Left renal cortex interstitium (tissue), 4 donors: ENCODE data around the gene FXYD3. TPM values are rescaled to one million over a fixed set of nuclear protein-coding genes. Genes with fewer than 3 reads are reported as not detected.

Experiments used
- polyA plus RNA-seq, 4 donors: library from polyadenylated mRNA; unstranded; fragments of 120-200 nt; gene quantifications; one replicate each; pipeline ENCODE4 v1.2.1, GENCODE V29; 2013; ENCODE audit not compliant: insufficient read length in 4 of 4

FXYD3 gene
- polyA plus RNA-seq, 4 donors, result 16.2 to 25.3 (median 19.5) TPM

Other genes starting within 250 kb of the FXYD3 start
- 1 to 10 TPM; 5.6 to 7.9 (median 7.2) TPM for gene ZNF30, start 188.9 kb upstream of the FXYD3 start, polyA plus RNA-seq
- 1 to 10 TPM; 5.3 to 7.2 (median 6.1) TPM for gene ZNF792, start 151.6 kb upstream of the FXYD3 start, polyA plus RNA-seq
- 10 to 100 TPM; 48.1 to 87.2 (median 61.3) TPM for gene GRAMD1A, start 115.5 kb upstream of the FXYD3 start, polyA plus RNA-seq
- gene SCN1B, start 85.4 kb upstream of the FXYD3 start, polyA plus RNA-seq, result 1 to 10 TPM in 3 of 4 donors, under 1 TPM in 1; 0.41 to 1.4 (median 1.4) TPM
- 100 to 1,000 TPM in 3 of 4 donors, 10 to 100 TPM in 1; 88.9 to 122 (median 112) TPM for gene HPN, start 74.1 kb upstream of the FXYD3 start, polyA plus RNA-seq
- gene LGI4, start 19.2 kb downstream of the FXYD3 start, polyA plus RNA-seq, result 1 to 10 TPM; 2.9 to 4.0 (median 3.3) TPM
- 10 to 100 TPM; 15.4 to 32.1 (median 24.9) TPM for gene FXYD1, start 23.0 kb downstream of the FXYD3 start, polyA plus RNA-seq
- gene FXYD7, start 27.4 kb downstream of the FXYD3 start, polyA plus RNA-seq, result 1 to 10 TPM in 2 of 4 donors, under 1 TPM in 2; 0.44 to 2.2 (median 1.3) TPM
- 10 to 100 TPM; 19.5 to 33.3 (median 25.7) TPM for gene FXYD5, start 38.9 kb downstream of the FXYD3 start, polyA plus RNA-seq
- gene FAM187B, start 112.9 kb downstream of the FXYD3 start, polyA plus RNA-seq, result not detected
- gene LSR, start 133.2 kb downstream of the FXYD3 start, polyA plus RNA-seq, result 10 to 100 TPM; 49.9 to 73.2 (median 59.6) TPM
- gene USF2, start 153.1 kb downstream of the FXYD3 start, polyA plus RNA-seq, result 100 to 1,000 TPM; 160 to 193 (median 172) TPM
- under 1 TPM; 0.09 to 0.92 (median 0.30) TPM for gene HAMP, start 166.7 kb downstream of the FXYD3 start, polyA plus RNA-seq
- gene MAG, start 176.3 kb downstream of the FXYD3 start, polyA plus RNA-seq, result 10 to 100 TPM in 1 of 4 donors, 1 to 10 TPM in 3; 2.6 to 15.5 (median 5.6) TPM
- gene CD22, start 213.4 kb downstream of the FXYD3 start, polyA plus RNA-seq, result 10 to 100 TPM in 2 of 4 donors, 1 to 10 TPM in 2; 6.3 to 51.9 (median 12.3) TPM
- gene FFAR1, start 232.1 kb downstream of the FXYD3 start, polyA plus RNA-seq, result under 1 TPM; 0.06 to 0.87 (median 0.64) TPM
- under 1 TPM in 3 of 4 donors, not detected in 1; 0.13 to 0.19 (median 0.17) TPM for gene FFAR3, start 242.6 kb downstream of the FXYD3 start, polyA plus RNA-seq